Right lobe of liver (tissue), 6 donors: ENCODE measurements around the gene C11orf65. TPM values are rescaled to one million over a fixed set of nuclear protein-coding genes. Genes with fewer than 3 reads are reported as not detected.

Source experiments
- ATAC-seq, 4 donors: fragments of 200-7000 bp; cut with Tn5 transposase; one replicate each; pipeline ENCODE4 v1.9.1; 2020; ENCODE audit warnings: mild to moderate bottlenecking in 4 of 4, moderate library complexity in 4 of 4
- DNase-seq, 3 donors: peaks; one replicate each; pipeline ENCODE4 v3.0.0-alpha.2; 2020
- H3K27ac ChIP-seq, 3 donors: fragments of 200-600 bp; one replicate each; pipeline ENCODE4 v1.8.0; 2022
- H3K27me3 ChIP-seq, 2 donors: fragments of 200-600 bp; one replicate each; pipeline ENCODE4 v1.8.0; 2022
- H3K36me3 ChIP-seq, 4 donors: fragments of 200-600 bp; sonication (generic) in 1 of 4; one replicate each; pipeline versions ENCODE4 v1.5.1 to v1.8.0; 2017 to 2022; ENCODE audit warnings: control low read depth in 1 of 4
- H3K4me1 ChIP-seq, 4 donors: fragments of 200-600 bp; sonication (generic) in 1 of 4; one replicate each; pipeline versions ENCODE4 v1.5.1 to v1.8.0; 2017 to 2022; ENCODE audit warnings: control low read depth in 1 of 4
- H3K4me3 ChIP-seq, 3 donors: fragments of 200-600 bp; one replicate each; pipeline ENCODE4 v1.8.0; 2022
- H3K9me3 ChIP-seq, 4 donors: fragments of 200-600 bp; sonication (generic) in 1 of 4; one replicate each; pipeline versions ENCODE4 v1.5.1 to v1.8.0; 2017 to 2022; ENCODE audit warnings: control low read depth in 1 of 4
- CTCF ChIP-seq, 4 donors: fragments of 200-600 bp in 3 of 4; fragments of 450-650 bp in 1 of 4; IDR thresholded peaks; one replicate each; pipeline versions ENCODE4 v1.5.1 to v1.8.0; 2016 to 2022; ENCODE audit warnings: antibody characterized with exemption in 4 of 4, mild to moderate bottlenecking in 2 of 4
- POLR2A ChIP-seq: fragments of 450-650 bp; IDR thresholded peaks from one replicate; pipeline ENCODE4 v1.6.1; 2017; ENCODE audit warnings: antibody characterized with exemption, mild to moderate bottlenecking
- WGBS: methylation state at CpG from one replicate; pipeline ENCODE4 v1.1.6; 2018; ENCODE audit warnings: low coverage, low lambda C conversion rate; ENCODE audit not compliant: insufficient coverage; ENCODE audit errors: missing lambda C conversion rate; 5-methylcytosine and 5-hydroxymethylcytosine counted together
- intact Hi-C, 2 donors: fragments of 100-400 bp; cut with DNase I; formaldehyde crosslinking; loops; one replicate each; pipeline versions ENCODE4 v1.11.2 to v1.14.1; 2022
- long read RNA-seq: library from polyadenylated mRNA; unstranded; transcript quantifications from one replicate; pipeline ENCODE4 v2.0.0, GENCODE V29; 2019
- total RNA-seq, 6 experiments: library from RNA; depleted of rRNA in 2 of 6; stranded (reverse); fragments of >200 nt in 2 of 6; fragmentation: NEBNext Ultra II Directional in 3 of 6; extraction: Animal tissue kit (Norgen Biotek cat#: 25700) in 3 of 6; gene quantifications; one replicate each; pipeline versions ENCODE4 v1.1.0 to v1.2.4, GENCODE V29; 2016 to 2023
- donor health status: DM: no; HTN: yes; CAD: no.
- donor health status: DM: no; HTN: no; CAD: no.
- donor health status: DM: no; HTN: no; CAD: no.
- donor health status: DM: no; HTN: yes; CAD: no.
- donor health status: DM: no; HTN: yes; CAD: no.

The C11orf65 gene
- under 1 TPM; 0.18 to 0.88 (median 0.58) TPM for total RNA-seq
- long read RNA-seq = 0 reads

GRCh38 chr11:108467091-108467823, at the start of gene C11orf65:
Gene C11orf65 (minus strand): TSS chr11:108467529. CDS start chr11:108461559, 5,970 bp downstream.
- Histone ChIP-seq H3K27me3 (no peaks in the 10 kb centered on the region), H3K27ac (peak within 1 kb of the TSS; percentile 88 to 99 (median 98)), H3K36me3 (no peaks in the 10 kb centered on the region), H3K4me3 (peak within 1 kb of the TSS; percentile 59 to 64 (median 61)), H3K9me3 (no peaks in the 10 kb centered on the region), H3K4me1 (peaks cover 0 to 7% (median 0%) of the 10 kb centered on the region in 4 donors)
- ATAC-seq (peak; percentile 98 to 100 (median 98)), DNase-seq (peak; percentile 95 to 98 (median 97))
- peak; percentile 97 for TF ChIP-seq POLR2A
- no peak for TF ChIP-seq CTCF (IDR thresholded peaks at IDR 0.05)
- intact Hi-C loops = no loop called here
- WGBS = 0% methylated on average over 31 of the region's 35 CpGs

GRCh38 chr11:108516125-108516524, 48.8 kb upstream of the C11orf65 start:
- H3K27me3 ChIP-seq = no peaks in the 10 kb centered on the region
- 85% methylated on average over 4 of the region's 4 CpGs for WGBS
- H3K27ac ChIP-seq = no peak overlapping the region
- no peak for ATAC-seq
- H3K4me3 ChIP-seq = no peak overlapping the region
- TF ChIP-seq POLR2A (no peak), CTCF (IDR thresholded peaks at IDR 0.05) (no peak)
- intact Hi-C loops = no loop called here
- no peaks in the 10 kb centered on the region for H3K4me1 ChIP-seq
- DNase-seq = no peak
- no peaks in the 10 kb centered on the region for H3K9me3 ChIP-seq
- peaks cover 0 to 14% (median 7%) of the 10 kb centered on the region in 4 donors for H3K36me3 ChIP-seq

GRCh38 chr11:108512708-108513107, 45.4 kb upstream of the C11orf65 start:
- Histone ChIP-seq H3K4me1 (no peaks in the 10 kb centered on the region), H3K9me3 (no peaks in the 10 kb centered on the region), H3K4me3 (no peak overlapping the region), H3K27me3 (no peaks in the 10 kb centered on the region), H3K27ac (no peak overlapping the region), H3K36me3 (peaks cover 0 to 14% (median 7%) of the 10 kb centered on the region in 4 donors)
- intact Hi-C loops = no loop called here
- DNase-seq (no peak), ATAC-seq (no peak)
- 88% methylated on average over 1 of the region's 2 CpGs for WGBS
- TF ChIP-seq POLR2A (no peak), CTCF (IDR thresholded peaks at IDR 0.05) (no peak)

- no peak for TF ChIP-seq CTCF (IDR thresholded peaks at IDR 0.05)
- no peak for TF ChIP-seq POLR2A
- no peak overlapping the region for H3K27ac ChIP-seq
These were observed 44.6 kb upstream of the C11orf65 start for GRCh38 chr11:108511851-108512474.

More at GRCh38 chr11:108511851-108512474, 44.6 kb upstream of the C11orf65 start:
- Histone ChIP-seq H3K27me3 (no peaks in the 10 kb centered on the region), H3K9me3 (no peaks in the 10 kb centered on the region), H3K4me3 (no peak overlapping the region), H3K4me1 (no peaks in the 10 kb centered on the region), H3K36me3 (peaks cover 0 to 14% (median 7%) of the 10 kb centered on the region in 4 donors)
- DNase-seq (no peak), ATAC-seq (no peak)
- WGBS = 94% methylated on average over 2 of the region's 2 CpGs
- intact Hi-C loops = no loop called here
